WTC11 (cell line): ENCODE data around the gene MMP17.

ENCODE experiments used
- ZNF416 ChIP-seq: fragments of 250-450 bp; sonication (Bioruptor Pico); IDR thresholded peaks from 2 replicates; pipeline ENCODE4 v1.9.0; 2021; ENCODE audit warnings: mild to moderate bottlenecking, inconsistent platforms
- TF ChIP-seq, protein P1 (sequence below): fragments of 200-600 bp; IDR thresholded peaks from 2 replicates; pipeline ENCODE4 v1.8.0; 2022; ENCODE audit warnings: antibody characterized with exemption

DNA sequence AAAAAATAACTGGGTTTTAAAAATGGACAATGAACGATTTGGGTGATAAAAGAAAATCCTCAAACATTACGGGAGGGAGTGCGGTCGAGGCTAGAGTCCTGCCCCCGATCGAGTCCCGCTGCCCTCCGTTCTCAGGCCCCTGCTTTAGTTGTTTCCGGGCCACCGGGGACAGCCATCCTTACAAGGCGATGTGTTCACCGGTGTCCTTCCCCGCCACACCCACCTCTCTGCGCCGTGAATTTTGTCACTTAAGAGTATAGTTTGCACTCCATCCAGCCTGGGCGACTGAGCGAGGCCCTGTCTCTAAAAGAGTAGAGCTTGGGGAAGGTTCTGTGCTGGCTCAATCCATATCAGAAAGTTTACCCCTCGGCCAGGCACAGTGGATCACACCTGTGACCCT is 69.1 kb downstream of the MMP17 start:
- TF ChIP-seq, protein P1, sequence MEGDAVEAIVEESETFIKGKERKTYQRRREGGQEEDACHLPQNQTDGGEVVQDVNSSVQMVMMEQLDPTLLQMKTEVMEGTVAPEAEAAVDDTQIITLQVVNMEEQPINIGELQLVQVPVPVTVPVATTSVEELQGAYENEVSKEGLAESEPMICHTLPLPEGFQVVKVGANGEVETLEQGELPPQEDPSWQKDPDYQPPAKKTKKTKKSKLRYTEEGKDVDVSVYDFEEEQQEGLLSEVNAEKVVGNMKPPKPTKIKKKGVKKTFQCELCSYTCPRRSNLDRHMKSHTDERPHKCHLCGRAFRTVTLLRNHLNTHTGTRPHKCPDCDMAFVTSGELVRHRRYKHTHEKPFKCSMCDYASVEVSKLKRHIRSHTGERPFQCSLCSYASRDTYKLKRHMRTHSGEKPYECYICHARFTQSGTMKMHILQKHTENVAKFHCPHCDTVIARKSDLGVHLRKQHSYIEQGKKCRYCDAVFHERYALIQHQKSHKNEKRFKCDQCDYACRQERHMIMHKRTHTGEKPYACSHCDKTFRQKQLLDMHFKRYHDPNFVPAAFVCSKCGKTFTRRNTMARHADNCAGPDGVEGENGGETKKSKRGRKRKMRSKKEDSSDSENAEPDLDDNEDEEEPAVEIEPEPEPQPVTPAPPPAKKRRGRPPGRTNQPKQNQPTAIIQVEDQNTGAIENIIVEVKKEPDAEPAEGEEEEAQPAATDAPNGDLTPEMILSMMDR: no peak
- TF ChIP-seq ZNF416: no peak
